NK-92 (cell line): Measurements from ENCODE around the gene HMGB2.

Experiments used
- DNase-seq: peaks from one replicate; lab custom pipeline; 2025; ENCODE audit not compliant: unreplicated experiment; lab: John Stamatoyannopoulos, UW

The HMGB2 gene

GRCh38 chr4:173334891-173335752 is 964 bp upstream of the HMGB2 start:
- DNase-seq = no peak

GRCh38 chr4:173333658-173334084 is 487 bp downstream of the HMGB2 start:
- DNase-seq = no peak

GRCh38 chr4:173332963-173333657 is 1.0 kb downstream of the HMGB2 start:
- no peak for DNase-seq

GRCh38 chr4:173332021-173332487 is 2.1 kb downstream of the HMGB2 start:
- no peak for DNase-seq

GRCh38 chr4:173330590-173330989 is 3.6 kb downstream of the HMGB2 start:
- no peak for DNase-seq

- DNase-seq = no peak
These were observed 5.8 kb downstream of the HMGB2 start for GRCh38 chr4:173328236-173328901.

- DNase-seq = no peak
These were observed 9.0 kb downstream of the HMGB2 start for GRCh38 chr4:173325007-173325736.

- DNase-seq = no peak
These were observed 14.5 kb downstream of the HMGB2 start for GRCh38 chr4:173319696-173320095.

- DNase-seq = no peak
These were observed 15.4 kb downstream of the HMGB2 start for GRCh38 chr4:173318648-173319211.

GRCh38 chr4:173318240-173318639 is 15.9 kb downstream of the HMGB2 start:
- no peak for DNase-seq

GRCh38 chr4:173317004-173317403 is 17.2 kb downstream of the HMGB2 start:
- no peak for DNase-seq

- no peak for DNase-seq
These were observed 18.1 kb downstream of the HMGB2 start for GRCh38 chr4:173316060-173316459.

GRCh38 chr4:173314715-173315114 is 19.4 kb downstream of the HMGB2 start:
- no peak for DNase-seq

- DNase-seq = no peak
These were observed 22.8 kb downstream of the HMGB2 start for GRCh38 chr4:173311368-173311767.

- DNase-seq = no peak
These were observed 26.4 kb downstream of the HMGB2 start for GRCh38 chr4:173307778-173308177.

- no peak for DNase-seq
These were observed 32.5 kb downstream of the HMGB2 start for GRCh38 chr4:173301518-173302201.

- DNase-seq = no peak
These were observed 39.7 kb downstream of the HMGB2 start for GRCh38 chr4:173294444-173294843.

- DNase-seq = no peak
These were observed 40.5 kb downstream of the HMGB2 start for GRCh38 chr4:173293663-173294062.

GRCh38 chr4:173291899-173292298 is 42.3 kb downstream of the HMGB2 start:
- DNase-seq = no peak

- DNase-seq = no peak
These were observed 44.8 kb downstream of the HMGB2 start for GRCh38 chr4:173289353-173289727.
